ENCODE measurements around the gene RHOG.
"Not testable (repeated sequence)": the region's sequence is repeated elsewhere in the genome, so short reads cannot be mapped to it uniquely, and the experiment has no call there.

The RHOG gene

DNA sequence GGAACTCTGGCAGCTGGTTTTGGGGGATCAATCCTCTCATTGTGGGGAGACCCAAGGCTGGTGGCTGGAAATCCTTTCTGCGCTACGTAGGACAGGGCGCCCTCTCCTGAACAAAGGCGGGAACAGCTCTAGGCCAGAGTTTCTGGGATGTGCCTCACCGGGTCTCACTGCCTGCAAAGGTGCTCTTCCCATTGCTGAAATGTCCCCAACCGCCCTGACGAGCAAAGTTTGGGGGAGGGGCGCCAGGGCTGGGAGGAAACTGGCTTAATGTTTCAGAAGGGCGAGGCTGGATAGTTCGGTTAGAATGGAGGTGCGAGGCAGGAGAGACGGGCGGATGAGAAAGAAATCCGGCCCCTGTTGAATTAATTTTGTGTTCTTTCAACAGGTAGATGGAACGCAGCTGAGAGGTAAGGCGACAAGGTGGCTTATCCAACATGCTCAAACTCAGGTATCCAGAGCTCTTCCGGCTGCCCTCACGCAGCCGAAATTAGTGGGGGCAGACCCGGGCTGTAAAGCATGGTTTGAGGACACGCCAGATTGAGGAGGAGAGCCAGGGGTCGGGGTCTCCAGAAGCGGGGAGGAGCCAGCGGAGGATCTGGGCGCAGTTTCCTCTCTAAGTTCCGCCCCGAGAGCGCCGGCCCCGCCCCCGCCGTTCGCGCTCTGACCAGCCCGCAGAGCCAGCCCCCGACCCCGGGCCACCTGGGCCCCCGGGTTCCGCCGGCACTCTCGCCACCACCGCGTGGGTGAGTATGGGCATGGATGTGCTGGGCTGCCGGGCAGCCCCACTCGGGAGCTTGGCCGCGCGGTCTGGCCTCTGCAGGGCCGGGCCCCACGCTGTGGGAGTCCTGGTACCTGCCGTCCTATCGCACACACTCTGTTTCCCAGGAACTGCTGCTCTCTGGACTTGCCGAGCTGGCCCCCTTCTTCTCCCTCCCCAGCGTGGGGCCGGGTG lies 32.6 kb downstream of the RHOG start, which contains the start of gene PGAP2:
PGAP2 (plus strand) TSS at position 652 of the 952 bp plus-strand sequence. CDS start 2,700 bp downstream, outside the sequence.
- DNase-seq = peak; percentile 54

DNA sequence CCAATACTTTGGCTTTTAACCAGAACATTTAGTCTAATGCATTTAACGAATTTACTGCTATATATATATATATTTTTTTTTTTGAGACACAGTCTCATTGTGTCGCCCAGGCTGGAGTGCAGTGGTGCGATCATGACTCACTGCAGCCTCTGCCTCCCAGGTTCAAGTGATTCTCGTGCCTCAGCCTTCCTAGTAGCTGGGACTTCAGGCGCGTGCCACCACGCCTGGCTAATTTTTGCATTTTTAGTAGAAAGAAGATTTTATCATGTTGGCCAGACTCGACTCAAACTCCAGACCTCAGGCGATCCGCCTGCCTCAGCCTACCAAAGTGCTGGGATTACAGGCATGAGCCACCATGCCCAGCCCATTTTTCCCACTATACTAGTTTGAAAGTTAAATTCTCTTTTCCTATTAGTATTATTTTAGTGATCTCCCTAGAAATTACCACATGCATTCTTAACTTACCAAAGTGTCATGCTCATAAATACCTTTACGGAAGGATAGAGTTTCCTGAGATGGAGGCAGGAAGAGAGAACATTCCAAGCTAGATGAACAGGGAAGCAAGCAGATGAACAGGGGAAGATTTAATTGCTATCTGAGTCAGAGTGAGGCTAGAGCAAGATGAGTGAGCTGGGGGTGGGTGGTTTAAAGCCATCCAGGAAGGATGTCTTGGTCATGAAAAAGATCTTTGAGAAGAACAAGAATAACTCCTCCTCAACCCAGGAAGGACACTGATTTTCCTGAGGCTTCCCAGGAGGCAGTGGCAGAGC lies 36.8 kb downstream of the RHOG start:
- no peak for DNase-seq

DNA sequence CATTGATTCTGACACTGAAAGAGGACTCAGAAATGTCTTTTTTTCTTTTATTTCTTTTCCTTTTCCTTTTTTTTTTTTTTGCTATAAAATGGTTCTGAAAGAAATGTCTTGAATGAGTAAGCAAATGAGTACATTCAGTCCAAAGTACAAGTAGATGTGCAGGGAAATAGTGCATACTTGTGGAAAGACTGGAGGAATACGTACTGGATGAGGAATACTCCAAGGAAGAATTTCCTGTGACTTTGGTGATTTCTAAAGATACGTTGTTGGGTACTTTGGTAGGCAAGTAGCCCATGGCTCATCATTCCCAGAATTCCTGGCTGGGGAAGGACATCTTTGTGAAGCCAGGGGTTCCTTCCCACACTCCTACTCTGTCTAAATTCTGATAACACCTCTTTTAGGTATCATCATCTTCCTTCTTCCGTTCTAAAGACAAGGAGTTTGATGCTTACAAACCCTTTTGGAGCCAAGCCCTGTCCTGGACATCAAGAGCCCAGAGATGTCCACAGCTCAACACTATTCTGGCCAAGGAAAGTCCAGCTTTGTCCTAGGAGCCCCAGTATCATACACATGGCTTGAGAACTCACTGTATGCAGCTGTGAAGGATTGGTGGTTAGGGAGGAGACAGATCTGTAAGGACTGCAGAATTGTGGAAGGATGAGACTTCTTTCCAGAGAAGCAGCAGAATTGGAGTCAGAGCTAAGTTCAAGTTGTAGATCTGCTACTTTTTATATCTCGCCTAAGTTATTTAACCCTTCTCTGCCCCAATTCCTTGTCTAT lies 38.6 kb downstream of the RHOG start:
- no peak for DNase-seq

DNA sequence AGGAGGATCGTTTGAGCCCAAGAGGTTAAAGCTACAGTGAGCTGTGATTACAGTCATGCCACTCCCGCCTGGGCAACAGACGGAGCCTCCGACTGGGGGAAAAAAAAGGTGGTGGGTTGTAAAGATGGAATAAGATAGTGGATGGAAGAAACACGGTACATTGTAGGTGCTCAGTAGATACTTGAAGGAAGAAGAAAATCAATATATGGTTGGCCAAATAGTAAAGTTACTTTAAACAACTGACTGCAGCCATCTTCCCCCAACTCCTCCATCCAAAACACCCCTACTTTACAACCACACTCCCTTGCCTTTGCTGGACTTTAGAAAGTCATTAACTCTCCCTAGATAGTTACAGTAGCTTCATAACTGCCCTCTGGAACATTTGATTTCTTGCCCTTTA lies 40.9 kb downstream of the RHOG start:
- DNase-seq = no peak

DNA sequence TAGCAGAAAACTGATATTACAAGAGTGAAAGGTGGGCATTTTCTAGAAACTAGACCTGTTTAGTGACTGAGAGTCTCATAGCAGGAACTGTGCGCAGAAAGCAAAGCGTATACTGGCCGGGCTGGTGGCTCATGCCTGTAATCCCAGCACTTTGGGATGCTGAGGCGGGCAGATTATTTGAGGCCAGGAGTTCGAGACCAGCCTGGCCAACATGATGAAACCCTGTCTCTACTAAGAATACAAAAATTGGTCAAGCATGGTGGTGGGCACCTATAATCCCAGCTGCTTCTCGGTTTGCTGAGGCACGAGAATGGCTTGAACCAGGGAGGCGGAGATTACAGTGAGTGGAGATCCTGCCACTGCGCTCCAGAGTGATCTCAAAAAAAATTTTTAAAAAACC lies 41.6 kb downstream of the RHOG start:
- DNase-seq = no peak

DNA sequence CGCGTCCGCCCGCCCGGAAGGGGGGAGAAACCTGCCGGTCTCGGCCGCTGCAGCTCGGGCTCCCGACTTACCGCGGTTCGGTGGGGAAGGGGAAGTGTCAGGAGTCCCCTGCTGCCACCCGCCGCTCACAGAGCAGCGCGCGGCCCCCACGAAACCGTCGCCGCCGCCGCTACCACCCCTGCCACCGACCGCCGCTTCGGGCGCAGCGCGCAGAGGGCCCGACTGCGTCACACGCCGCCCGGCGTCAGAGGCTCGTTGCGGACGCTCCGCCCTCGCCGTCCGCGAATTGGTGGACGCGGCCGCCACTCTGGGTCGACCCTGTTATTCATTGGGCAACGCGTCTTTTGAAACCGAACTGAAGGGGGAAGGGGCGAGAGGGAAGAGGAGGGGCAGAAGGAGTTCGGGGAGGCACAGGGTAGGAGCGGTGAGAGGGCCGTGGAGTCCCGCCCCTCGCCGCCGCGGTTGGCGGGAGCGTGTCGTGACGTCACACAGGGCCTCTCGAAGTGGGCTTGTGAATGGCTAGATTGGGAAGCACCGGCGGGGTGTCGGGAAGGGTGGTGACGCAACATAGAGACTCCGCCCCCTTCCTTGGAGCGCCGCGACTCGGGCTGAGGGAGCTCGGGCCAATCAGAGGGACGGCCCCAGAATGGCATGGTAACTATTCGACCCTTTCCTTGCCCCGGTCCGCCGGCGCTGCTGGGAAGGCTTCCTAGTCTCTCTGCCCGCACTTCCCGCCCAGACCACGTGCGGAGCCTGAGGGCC lies 43.2 kb downstream of the RHOG start, which contains the start of gene NUP98:
NUP98 (minus strand) TSS at position 226 of the 762 bp plus-strand sequence. CDS start 15,437 bp downstream, outside the sequence.
- peak; percentile 100 for DNase-seq

DNA sequence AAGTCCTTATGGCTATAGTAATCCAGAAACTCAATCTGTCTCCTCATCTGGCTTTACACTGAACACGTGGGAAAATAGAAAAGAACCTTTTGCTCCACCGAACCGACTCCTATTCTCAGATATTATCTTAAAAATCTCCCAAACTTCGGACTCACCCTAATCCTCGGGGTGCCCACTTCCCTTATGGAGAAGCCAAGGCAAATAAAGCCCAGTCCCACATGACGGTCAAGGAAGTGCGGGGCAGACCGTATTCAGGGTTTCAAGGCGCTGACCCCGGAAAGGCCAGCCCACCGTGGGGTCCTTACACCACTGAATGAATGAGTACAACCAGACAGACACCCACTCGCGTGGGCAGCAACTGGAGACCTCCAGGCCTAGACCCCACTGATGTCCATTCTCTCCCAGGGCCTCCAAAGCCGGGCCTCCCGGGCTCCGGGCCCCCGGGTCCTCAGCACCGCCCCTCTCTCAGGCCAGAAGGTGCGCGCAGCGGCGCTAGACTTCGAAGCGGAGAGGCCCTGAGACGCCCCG lies 43.9 kb downstream of the RHOG start:
- no peak for DNase-seq

DNA sequence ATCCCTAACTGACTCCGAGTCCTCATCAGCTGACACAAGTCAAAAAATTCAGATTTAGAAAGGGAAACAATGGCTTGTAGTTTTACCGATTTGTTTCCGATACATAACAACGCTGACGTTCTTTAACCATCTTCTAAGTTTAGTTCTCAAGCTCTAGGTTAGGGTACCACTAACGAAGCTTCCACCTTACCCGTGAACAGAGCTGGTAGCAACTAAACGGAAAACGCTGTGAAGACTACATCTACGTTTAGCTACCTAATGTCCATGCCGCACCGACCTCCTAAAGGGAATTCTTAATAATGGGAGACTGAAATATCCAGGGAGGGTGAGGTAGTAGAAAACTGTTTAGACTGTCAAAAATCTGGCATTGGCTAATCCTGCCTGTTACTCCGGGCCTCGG lies 44.4 kb downstream of the RHOG start:
- no peak for DNase-seq

DNA sequence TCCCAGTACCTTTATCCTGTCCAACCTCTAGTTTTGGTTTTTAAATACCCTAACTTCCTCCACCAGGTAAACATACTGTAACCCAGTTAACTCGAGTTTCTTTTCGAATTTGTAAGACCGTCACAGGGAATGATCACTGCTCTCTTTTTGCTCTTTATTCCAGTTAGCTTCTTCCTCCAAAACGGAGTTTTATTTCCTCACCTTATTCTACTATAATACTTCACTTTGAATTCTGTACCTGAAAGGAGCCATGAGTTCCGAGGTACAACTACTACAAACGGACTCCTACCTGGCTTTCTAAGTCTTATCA lies 44.8 kb downstream of the RHOG start:
- no peak for DNase-seq

DNA sequence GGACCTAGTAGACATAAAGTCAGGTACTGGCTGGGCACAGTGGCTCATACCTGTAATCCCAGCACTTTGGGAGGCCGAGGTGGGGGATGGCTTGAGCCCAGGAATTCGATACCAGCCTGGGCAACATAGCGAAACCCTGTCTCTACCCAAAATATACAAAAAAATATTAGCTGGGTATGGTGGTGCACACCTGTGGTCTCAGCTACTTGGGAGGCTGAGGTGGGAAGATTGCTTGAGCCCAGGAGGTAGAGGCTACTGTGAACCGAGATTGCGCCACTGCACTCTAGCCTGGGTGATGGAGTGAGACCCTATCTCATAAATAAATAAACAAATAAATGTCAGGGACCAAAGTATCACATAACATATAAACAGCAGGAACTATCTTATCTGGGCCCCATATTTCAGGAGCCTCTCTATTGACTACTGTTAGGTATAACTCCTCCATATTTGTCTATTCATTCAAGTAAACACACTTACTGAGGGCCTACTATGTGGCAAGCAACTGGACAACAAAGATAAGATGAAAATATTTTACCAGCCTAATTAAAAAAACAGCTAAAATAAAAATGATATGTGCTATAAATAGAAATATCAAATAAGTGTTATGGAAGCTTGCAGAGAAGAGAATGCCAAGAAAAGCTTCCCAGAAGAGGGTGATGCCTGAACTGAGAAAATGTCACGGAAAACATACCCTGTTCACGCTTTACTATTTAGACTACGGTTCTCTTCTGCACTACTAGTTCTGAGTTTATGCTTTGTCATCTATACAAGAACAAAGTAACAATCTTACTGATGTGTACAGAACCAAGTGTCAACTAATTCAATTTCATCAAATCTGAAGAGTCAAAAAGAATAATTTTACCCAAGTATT lies 45.4 kb downstream of the RHOG start:
- no peak for DNase-seq

DNA sequence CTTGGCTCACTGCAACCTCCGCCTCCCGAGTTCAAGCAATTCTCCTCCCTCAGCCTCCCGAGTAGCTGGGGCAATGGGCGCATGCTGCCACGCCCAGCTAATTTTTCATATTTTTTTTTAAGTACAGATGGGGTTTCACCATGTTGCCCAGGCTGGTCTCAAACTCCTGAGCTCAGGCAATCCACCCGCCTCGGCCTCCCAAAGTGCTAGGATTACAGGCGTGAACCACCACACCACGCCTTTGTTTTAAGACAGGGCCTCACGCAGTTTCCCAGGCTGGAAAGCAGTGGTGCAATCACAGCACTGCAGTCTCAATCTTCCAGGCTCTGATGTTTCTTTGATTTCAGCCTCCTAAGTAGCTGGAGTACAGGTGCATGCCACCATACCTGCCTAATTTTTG lies 46.4 kb downstream of the RHOG start:
- not testable (repeated sequence) for DNase-seq

DNA sequence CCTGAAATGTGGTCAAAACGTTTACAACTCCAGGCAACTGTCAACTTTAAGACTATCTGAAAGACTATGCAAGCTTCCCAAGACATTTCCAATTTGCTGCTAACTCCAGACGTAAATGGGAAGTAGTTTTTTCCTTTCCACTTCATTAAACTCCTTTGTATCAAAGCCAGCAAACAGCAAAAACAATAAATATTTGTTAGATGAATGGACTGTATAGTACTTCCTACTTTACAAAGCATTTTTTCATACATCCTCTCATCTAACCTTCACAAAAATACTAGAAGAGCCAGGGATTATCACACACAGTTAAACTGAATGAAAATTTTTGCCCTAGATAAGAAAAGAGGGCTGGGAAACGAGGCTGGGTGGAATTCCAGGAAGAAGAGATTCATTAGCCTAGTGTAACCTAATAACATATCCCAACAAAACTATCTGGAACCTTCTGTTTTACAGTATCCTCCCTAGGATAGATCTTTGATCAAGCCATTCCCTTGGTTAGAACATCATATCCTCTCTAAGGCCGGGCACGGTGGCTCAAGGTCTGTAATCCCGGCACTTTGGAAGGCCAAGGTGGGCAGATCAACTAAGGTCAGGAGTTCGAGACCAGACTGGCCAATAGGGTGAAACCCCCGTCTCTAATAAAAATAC lies 53.9 kb downstream of the RHOG start:
- DNase-seq = no peak

DNA sequence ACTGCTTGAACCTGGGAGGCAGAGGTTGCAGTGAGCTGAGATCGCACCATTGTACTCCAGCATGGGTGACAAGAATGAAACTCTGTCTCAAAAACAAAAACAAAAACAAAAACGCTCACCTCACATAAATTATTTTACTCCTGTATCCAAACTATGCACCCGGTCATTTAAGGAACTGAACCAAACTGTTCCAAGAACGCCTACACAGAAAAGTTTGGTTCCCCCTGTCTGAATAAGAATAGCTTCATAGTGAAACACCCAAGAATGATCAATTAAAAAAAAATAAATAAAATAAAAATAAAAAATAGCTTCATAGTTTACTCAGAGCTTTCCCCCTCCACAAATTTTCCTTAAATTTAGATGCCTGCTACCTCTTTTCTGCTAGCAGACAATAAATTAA lies 57.1 kb downstream of the RHOG start:
- no peak for DNase-seq

DNA sequence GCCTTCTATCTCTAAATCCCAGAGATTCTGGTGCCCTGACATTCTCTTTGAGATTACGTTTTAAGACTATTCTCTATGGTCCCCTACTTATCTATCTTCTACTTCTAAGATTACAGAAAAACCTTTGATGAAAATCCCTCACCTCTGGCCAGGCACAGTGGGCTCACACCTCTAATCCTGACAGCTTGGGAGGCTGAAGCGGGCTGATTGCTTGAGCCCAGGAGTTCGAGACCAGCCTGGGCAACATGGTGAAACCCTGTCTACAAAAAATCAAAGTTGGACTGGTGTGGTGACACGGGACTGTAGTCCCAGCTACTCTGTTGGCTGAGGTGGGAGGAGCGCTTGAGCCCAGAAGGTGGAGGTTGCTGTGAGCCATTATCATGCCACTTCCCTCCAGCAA lies 57.8 kb downstream of the RHOG start:
- DNase-seq = no peak

DNA sequence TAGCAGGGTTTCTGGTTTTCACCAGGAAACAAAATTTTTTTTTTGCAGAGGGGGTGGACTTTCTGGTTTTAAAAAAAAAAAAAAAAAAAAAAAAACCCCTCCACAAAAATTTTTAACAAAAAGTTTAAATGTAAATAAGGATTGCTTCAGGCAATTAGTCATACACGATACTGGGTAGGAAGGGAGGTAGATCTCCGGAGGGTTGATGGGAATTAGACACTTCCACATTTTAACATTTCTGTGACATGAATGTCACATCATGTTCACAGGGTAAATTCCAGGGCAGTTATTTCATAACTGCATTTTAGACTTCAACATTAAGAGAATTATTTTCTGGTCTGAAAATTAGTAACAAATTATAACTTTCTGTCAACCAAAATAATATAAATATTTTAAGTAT lies 59.3 kb downstream of the RHOG start:
- no peak for DNase-seq

Data from activated effector memory CD4-positive, alpha-beta T cell treated with Interleukin-2 at 50 U/mL for 16 hours (primary cell).